ENCODE data around the gene SYT13. TPM values are rescaled to one million over a fixed set of nuclear protein-coding genes. Genes with fewer than 3 reads are reported as not detected.

The SYT13 gene
- total and polyA plus RNA-seq, 2 of the 4 experiments (the other 2 are of a cell fraction), result not detected

- Histone ChIP-seq H3K4me3 (ENCODE audit: insufficient read depth, low read depth, low read length) (no peak overlapping the region), H4K91ac (ENCODE audit: insufficient read depth, low read depth, low read length) (no peak overlapping the region), H3K9me3 (ENCODE audit: control insufficient read depth, insufficient read depth, low read length) (0 out of 2 replicates have a peak, but pooled peaks cover 2% of the 10 kb centered on the region), H3K4me1 (ENCODE audit: control insufficient read depth, insufficient read depth, low read length) (no peaks in the 10 kb centered on the region), H3K4ac (ENCODE audit: low read depth, low read length) (no peak overlapping the region), H4K5ac (ENCODE audit: low read depth, low read length) (no peak overlapping the region), H3K14ac (replicated peaks; ENCODE audit: low read depth, low read length) (no peak overlapping the region), H3K18ac (ENCODE audit: low read depth, low read length) (no peak overlapping the region), H4K8ac (ENCODE audit: low read depth in 2 of 2, low read length in 2 of 2) (no peak overlapping the region), H3K79me1 (ENCODE audit: low read depth in 1 of 2, low read length in 2 of 2) (no peaks in the 10 kb centered on the region), H3K27ac (ENCODE audit: insufficient read depth, low read length) (no peak overlapping the region), H2AFZ (replicated peaks; ENCODE audit: low read length, poor library complexity) (no peak overlapping the region), H2BK15ac (ENCODE audit: low read depth, low read length) (no peak overlapping the region), H4K20me1 (ENCODE audit: insufficient read depth, low read length) (no peaks in the 10 kb centered on the region), H3K9ac (ENCODE audit: low read depth, low read length) (no peak overlapping the region), H3K23ac (ENCODE audit: low read depth, low read length) (no peak overlapping the region), H3K4me2 (ENCODE audit: low read depth, low read length) (no peak overlapping the region), H2AK9ac (replicated peaks; ENCODE audit: low read depth, low read length, poor library complexity) (no peak overlapping the region), H2BK20ac (ENCODE audit: low read depth, low read length) (no peak overlapping the region), H2BK120ac (ENCODE audit: low read depth, low read length) (no peak overlapping the region), H3K27me3 (ENCODE audit: control insufficient read depth, insufficient read depth, low read length) (peaks cover 15% of the 10 kb centered on the region), H3K9me1 (ENCODE audit: insufficient read depth, low read length) (no peaks in the 10 kb centered on the region), H2BK5ac (ENCODE audit: low read depth, low read length, poor library complexity, severe bottlenecking) (no peak overlapping the region), H3K56ac (ENCODE audit: extremely low read depth, insufficient read depth, low read length) (no peak overlapping the region), H3K36me3 (ENCODE audit: control insufficient read depth, insufficient read depth, low read length) (no peaks in the 10 kb centered on the region), H2AK5ac (ENCODE audit: low read depth, low read length) (no peak overlapping the region)
- WGBS, 2 experiments (ENCODE audit: extremely low coverage in 2 of 2, insufficient read length in 1 of 2), result no CpG with 5 or more reads among the region's 2 CpGs
- dilution Hi-C loops (cut with HindIII; ENCODE audit: low sequenced_read_pairs, unreplicated experiment), result no loop called here
- no TSS peak for BruUV-seq (replicated peaks)
- ATAC-seq (ENCODE audit: low read depth) (no peak), DNase-seq (no peak)
- in situ Hi-C loops (cut with MboI; ENCODE audit: low sequenced_read_pairs), result loop anchor here (25.0 kb wide), 1 partner anchor 592 kb away; no protein-coding TSS in a partner anchor
- ChIA-PET CTCF (no interaction called here), POLR2A (ENCODE audit: unreplicated experiment) (no interaction called here)
- TF ChIP-seq FOS (IDR thresholded peaks at IDR 0.05; ENCODE audit: low read depth, low read length) (no peak), RCOR1 (IDR thresholded peaks at IDR 0.05; ENCODE audit: insufficient replicate concordance, low read length) (no peak)
- intact Hi-C loops (cut with micrococcal nuclease), result no loop called here
Observed at GRCh38 chr11:45279645-45280044, 6.5 kb downstream of the SYT13 start.
